GM19395 (cell line): ENCODE measurements around the gene ZNF786.
"Not testable (repeated sequence)": the region's sequence is repeated elsewhere in the genome, so short reads cannot be mapped to it uniquely, and the experiment has no call there.

Experiments
- ATAC-seq: cut with Tn5 transposase; IDR thresholded peaks from one replicate; pipeline ENCODE4 v1.9.1; 2021; ENCODE audit warnings: mild to moderate bottlenecking, moderate library complexity; ENCODE audit not compliant: unreplicated experiment

ZNF786 gene

GRCh38 chr7:149081914-149082313 is 8.6 kb downstream of the ZNF786 start:
- no peak for ATAC-seq

DNA sequence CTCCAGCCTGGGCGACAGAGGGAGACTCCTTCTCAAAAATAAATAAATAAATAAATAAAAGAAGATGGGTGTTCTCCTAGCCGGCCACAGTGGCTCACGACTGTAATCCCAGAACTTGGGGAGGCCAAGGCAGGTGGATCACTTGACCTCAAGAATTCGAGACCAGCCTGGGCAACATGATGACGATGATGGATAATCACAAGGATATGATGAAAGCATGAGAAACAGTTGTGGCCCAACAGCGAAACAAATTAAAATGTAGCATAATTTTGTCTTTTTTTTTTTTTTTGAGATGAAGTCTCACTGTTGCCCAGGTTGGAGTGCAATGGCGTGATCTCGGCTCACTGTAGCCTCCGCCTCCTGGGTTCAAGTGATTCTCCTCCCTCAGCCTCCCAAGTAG is 12.9 kb downstream of the ZNF786 start:
- ATAC-seq: no peak

- no peak for ATAC-seq
These were observed 15.2 kb downstream of the ZNF786 start for GRCh38 chr7:149075286-149075685.

GRCh38 chr7:149074116-149074885 is 16.2 kb downstream of the ZNF786 start:
- ATAC-seq: no peak

- no peak for ATAC-seq
These were observed 18.1 kb downstream of the ZNF786 start for GRCh38 chr7:149072438-149072775.

DNA sequence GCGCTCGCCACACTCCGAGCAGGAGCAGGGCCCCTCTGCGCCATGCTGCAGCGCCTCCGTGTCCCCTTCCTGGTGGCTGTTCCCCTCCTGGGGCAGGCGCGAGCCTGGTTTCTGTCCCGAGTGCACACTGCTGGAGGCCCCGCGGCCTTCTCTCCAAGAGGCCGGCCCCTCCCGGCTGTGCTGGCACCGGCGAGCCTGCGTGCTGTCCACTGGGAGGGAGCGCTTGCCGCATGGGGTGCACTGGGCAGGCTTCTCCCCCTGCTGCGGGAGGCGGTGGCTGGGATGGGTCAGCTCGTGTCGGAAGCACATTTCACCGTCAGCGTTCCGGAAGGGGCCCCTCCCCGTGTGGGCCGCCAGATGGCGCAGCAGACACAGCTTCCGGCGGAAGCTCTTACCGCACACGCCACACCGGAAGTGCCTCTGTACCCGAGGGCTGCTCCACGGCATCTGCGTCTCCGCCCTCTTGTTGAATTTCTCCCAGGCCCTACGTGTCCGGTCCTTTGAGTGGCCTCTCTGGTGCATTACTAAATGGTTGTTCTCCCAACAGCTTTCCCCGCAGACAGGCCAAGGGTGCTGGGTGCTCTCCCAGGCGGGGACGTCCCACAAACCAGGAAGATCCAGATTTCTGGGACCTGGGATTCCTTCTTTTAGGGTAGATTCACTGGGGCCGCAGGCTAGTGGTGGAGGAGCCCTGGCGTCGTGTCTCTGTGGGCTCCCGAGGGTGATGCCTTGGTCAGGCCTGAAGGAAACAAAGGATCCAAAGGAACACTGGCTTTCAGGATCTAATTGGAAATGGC is 18.7 kb downstream of the ZNF786 start:
- ATAC-seq: no peak

DNA sequence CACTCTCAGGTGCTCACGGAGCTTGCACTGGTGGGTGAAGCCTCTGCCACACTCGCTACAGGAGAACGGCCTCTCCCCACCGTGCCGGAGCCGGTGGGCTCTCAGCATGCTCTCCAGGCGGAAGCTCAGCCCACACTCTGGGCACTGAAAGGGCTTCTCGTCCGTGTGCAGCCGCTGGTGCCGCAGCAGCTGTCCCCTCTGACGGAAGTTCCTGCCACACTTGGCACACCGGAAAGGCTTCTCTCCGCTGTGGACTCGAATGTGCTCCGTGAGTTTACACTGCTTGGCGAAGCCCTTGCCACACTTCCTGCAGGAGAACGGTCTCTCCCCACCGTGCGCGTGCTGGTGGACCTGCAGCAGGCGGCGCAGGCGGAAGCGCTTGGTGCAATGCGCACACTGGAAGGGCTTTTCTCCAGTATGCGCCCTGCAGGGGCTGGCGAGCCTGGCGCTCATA is 19.3 kb downstream of the ZNF786 start:
- no peak for ATAC-seq

DNA sequence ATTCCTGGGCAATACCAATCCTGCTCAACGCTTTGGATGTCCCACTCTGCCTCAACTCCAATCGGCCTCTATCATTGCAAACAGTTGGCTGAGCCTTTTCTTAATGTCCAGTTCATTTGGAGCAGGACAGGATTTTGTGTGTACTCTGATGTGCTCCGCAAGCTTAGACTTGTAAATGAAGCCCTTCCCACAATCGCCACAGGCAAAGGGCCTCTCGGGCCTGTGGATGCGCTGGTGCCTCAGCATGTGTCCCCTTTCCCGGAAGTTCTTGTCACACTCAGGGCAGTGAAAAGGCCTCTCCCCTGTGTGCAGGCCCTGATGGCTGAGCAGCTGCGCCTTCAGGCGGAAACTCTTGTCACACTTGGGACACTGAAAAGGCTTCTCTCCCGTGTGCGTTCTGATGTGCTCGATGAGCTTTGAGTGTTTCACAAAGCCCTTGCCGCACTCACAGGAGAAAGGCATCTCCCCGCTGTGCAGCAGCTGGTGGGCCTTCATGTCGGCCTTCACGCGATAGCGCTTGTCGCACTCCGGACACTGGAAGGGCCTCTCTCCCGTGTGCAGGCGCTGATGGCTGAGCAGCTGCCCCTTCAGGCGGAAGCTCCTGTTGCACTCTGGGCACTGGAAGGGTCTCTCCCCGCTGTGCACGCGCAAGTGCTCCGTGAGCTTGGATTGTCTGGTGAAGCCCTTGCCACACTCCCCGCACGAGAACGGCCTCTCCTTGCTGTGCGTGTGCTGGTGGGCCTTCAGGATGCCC is 20.0 kb downstream of the ZNF786 start:
- no peak for ATAC-seq

DNA sequence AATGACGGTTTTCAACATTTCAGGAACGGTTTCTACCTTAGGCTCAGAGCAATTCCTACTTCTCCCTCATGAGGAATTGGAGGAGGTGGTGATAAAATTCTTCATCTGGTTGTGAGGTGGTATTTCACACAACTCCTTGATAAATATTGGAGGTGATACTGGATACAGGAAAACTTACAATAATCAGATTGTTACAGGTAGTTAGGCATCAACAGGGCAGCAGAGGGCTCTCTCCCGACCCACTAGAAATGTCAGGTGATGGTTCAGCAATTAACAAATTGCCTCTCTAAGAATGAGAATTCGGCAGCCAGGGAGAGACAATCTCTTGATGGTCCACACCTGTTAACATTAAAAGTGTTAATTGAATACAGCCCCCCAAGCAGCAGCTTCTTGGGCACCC is 22.6 kb downstream of the ZNF786 start:
- no peak for ATAC-seq

DNA sequence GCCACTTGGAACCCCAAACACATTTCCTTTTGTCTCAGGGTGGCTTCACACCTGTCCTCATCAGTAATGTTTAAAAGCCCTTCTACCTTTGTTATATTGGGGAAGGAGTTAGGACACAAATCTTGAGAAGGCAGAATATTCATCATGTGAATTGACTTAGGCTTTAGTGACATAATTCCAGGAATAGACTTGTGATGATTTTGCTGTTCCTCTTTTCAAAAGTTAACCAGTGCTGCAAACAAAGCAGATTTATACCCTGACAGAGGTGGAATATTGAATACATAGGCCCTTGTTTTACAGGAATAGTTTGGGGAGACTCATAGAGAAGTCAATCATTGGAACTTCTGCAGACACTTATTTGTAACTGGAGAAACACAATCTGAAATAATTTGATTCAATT is 27.0 kb downstream of the ZNF786 start:
- no peak for ATAC-seq

DNA sequence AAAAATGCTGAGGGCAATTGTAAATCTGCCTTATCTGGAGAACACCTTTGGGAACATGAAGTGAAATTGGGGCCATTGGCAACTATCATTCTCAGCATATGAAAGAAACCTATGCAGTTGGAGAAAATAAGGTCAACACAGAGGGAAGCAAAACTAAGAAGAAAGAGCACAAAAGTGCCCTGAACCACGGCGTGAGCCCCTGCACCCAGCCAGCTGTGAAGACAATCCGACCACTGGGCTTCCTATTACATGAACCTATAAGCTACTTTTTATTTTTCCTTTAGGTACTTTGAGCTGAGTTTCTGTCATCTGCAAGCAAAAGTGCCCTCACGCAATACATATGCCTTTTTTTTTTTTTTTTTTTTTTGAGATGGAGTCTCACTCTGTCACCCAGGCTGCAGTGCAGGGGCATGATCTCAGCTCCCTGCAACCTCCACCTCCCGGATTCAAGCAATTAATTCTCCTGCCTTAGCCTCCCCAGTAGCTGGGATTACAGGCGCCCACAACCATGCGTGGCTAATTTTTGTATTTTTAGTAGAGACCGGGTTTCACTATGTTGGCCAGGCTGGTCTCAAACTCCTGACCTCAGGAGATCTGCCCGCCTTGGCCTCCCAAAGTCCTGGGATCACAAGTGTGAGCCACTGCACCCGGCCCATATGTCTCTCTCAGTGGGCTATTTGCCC is 28.2 kb downstream of the ZNF786 start:
- not testable (repeated sequence) for ATAC-seq

DNA sequence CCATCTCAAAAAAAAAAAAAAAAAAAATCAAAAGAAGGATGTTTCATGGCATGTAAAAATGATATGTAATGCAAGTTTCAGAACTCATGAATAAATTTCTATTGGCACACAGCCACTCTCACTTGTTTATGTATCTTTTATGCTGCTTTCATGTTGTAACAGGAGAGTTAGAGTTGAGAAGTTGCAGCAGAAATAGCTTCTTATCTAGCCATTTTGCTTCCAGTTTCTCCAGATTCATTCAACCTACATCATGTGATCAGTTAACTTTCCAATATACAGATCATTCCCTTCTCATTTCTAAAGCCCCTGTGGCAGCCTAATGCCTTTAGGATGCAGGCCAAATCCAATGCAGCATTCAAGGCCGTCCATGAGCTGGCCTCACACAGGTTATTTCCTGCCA is 30.4 kb downstream of the ZNF786 start:
- ATAC-seq: no peak

DNA sequence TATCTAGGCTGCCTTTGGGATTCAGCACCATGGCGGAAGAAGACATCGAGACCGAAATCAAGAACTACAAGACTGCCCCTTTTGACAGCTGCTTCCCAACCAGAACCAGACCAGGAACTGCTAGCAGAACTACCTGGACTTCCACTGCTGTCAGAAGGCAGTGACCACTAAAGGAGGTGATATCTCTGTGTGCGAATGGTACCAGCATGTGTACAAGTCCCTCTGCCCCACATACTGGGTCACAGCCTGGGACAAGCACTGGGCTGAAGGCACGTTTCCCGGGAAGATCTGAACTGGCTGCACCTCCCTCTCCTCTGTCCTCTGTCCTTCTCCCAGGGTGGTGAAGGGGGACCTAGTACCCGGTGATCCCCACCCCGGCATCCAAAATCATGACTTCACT is 36.6 kb downstream of the ZNF786 start:
- no peak for ATAC-seq

GRCh38 chr7:149053384-149053783 is 37.1 kb downstream of the ZNF786 start:
- ATAC-seq: no peak

- ATAC-seq: no peak
These were observed 39.6 kb downstream of the ZNF786 start for GRCh38 chr7:149050941-149051340.

GRCh38 chr7:149048805-149049204 is 41.7 kb downstream of the ZNF786 start:
- ATAC-seq: no peak

DNA sequence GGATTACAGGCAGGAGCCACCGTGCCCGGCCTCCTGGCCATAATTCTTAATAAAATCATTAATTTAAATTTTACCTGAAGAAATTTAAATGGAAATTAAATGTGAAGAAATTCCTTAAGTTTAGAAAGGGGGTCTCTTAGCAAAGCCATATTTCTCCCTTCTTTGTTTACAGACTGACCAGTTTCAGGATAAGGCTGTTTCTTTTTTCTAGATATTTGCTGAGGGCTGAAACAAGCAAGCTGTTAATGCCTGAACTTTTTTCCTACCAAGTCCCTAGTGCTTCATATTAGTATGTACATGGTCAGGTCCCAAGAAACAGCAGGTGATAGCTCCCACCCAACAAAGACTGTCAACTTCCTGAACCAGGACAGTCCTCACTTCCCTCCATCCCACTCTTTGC is 44.1 kb downstream of the ZNF786 start:
- ATAC-seq: no peak

- no peak for ATAC-seq
These were observed 46.6 kb downstream of the ZNF786 start for GRCh38 chr7:149043936-149044335.

DNA sequence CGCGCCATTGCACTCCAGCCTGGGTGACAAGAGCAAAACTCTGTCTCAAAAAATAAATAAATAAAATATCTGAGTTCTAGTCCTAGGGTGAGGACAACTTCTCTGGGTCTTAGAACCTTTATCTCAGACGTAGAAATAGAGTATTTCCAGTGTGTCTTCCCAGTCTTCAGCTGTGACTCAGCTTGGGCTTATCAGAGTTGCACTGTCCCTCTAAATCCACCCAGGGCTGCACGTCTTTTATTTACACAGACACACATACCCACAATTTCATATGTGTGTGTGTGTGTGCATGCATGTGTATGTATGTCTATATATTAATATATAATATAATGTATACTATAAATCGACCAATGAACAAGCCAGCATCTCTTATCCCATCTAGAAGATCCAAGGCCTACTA is 49.2 kb downstream of the ZNF786 start:
- ATAC-seq: no peak

DNA sequence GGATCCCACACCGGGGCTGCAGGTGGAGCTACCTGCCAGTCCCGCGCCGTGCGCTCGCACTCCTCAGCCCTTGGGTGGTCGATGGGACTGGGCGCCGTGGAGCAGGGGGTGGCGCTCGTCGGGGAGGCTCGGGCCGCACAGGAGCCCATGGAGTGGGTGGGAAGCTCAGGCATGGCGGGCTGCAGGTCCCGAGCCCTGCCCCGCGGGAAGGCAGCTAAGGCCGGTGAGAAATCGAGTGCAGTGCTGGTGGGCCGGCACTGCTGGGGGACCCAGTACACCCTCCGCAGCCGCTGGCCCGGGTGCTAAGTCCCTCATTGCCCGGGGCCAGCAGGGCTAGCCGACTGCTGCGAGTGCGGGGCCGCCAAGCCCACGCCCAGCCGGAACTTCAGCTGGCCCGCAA is 51.9 kb downstream of the ZNF786 start:
- not testable (repeated sequence) for ATAC-seq

- ATAC-seq: no peak
These were observed 53.8 kb downstream of the ZNF786 start for GRCh38 chr7:149036676-149037075.
